ENCODE data around the gene KMT2A. TPM values are rescaled to one million over a fixed set of nuclear protein-coding genes. Genes with fewer than 3 reads are reported as not detected.
A peak's percentile ranks its signal among the peaks of the same experiment; 100 is the strongest.

Gene KMT2A
- total and polyA plus RNA-seq, 12 donors: 4.1 to 44.5 (median 34.6) TPM

- peaks cover 3 to 100% (median 76%) of the 10 kb centered on the region in 9 donors for H3K36me3 ChIP-seq
- no peak overlapping the region for H3K4me3 ChIP-seq
- intact Hi-C loops (cut with DNase I): loop anchor here in 5 of 10 donors (5.0 to 10.0 kb wide), 6 partner anchors 50 to 340 kb away; partner anchors contain the start of genes CD3E (in 1 of the 5) and KMT2A (in 1 of the 5)
- H3K4me1 ChIP-seq: no peaks in the 10 kb centered on the region
- no peak for ATAC-seq
- no peak for TF ChIP-seq CTCF (IDR thresholded peaks at IDR 0.05)
- 93 to 94% methylated on average over 3 of the region's 3 CpGs for WGBS, 2 donors
- H3K9me3 ChIP-seq: no peaks in the 10 kb centered on the region
- DNase-seq: no peak
- no peak overlapping the region for H3K27ac ChIP-seq
- H3K27me3 ChIP-seq: no peaks in the 10 kb centered on the region
Observed at GRCh38 chr11:118484405-118484804, 48.1 kb downstream of the KMT2A start.

- ATAC-seq (no peak), DNase-seq (no peak)
- Histone ChIP-seq H3K4me1 (no peaks in the 10 kb centered on the region), H3K4me3 (no peak overlapping the region), H3K27me3 (no peaks in the 10 kb centered on the region), H3K9me3 (no peaks in the 10 kb centered on the region), H3K36me3 (peaks cover 3 to 100% (median 73%) of the 10 kb centered on the region in 9 donors), H3K27ac (no peak overlapping the region)
- no peak for TF ChIP-seq CTCF (IDR thresholded peaks at IDR 0.05)
- intact Hi-C loops (cut with DNase I): loop anchor here in 8 of 10 donors (5.0 to 10.0 kb wide), 10 partner anchors 48 to 340 kb away; partner anchors contain the start of genes ATP5MG (in 3 of the 8), KMT2A (in 2 of the 8) and CD3E (in 1 of the 8)
Observed at GRCh38 chr11:118485273-118485672, 49.0 kb downstream of the KMT2A start.

GRCh38 chr11:118488480-118489109, 52.3 kb downstream of the KMT2A start:
- Histone ChIP-seq H3K4me3 (no peak overlapping the region), H3K4me1 (peaks cover 0 to 9% (median 0%) of the 10 kb centered on the region in 9 donors), H3K27me3 (no peaks in the 10 kb centered on the region), H3K36me3 (peaks cover 3 to 100% (median 71%) of the 10 kb centered on the region in 9 donors), H3K27ac (no peak overlapping the region), H3K9me3 (no peaks in the 10 kb centered on the region)
- intact Hi-C loops (cut with DNase I): loop anchor here in 8 of 10 donors (2.0 to 10.0 kb wide), 14 partner anchors 51 to 344 kb away; partner anchors contain the start of genes ATP5MG (in 4 of the 8), KMT2A (in 2 of the 8) and CD3E (in 1 of the 8)
- TF ChIP-seq CTCF (IDR thresholded peaks at IDR 0.05): peak; percentile 58 to 90 (median 82)
- peak in 7 of 8 donors; percentile 46 to 72 (median 62) for ATAC-seq
- DNase-seq: peak; percentile 50 to 61
- 27 to 29% methylated on average over 7 of the region's 7 CpGs for WGBS, 2 donors

GRCh38 chr11:118491041-118491440, 54.7 kb downstream of the KMT2A start:
- peaks cover 0 to 14% (median 0%) of the 10 kb centered on the region in 9 donors for H3K4me1 ChIP-seq
- H3K27me3 ChIP-seq: no peaks in the 10 kb centered on the region
- H3K36me3 ChIP-seq: peaks cover 0 to 100% (median 68%) of the 10 kb centered on the region in 9 donors
- 88 to 89% methylated on average over 4 of the region's 4 CpGs for WGBS, 2 donors
- intact Hi-C loops (cut with DNase I): loop anchor here in 1 of 10 donors (5.0 kb wide), 1 partner anchor 94 kb away; no protein-coding TSS in a partner anchor
- H3K9me3 ChIP-seq: no peaks in the 10 kb centered on the region
- no peak for ATAC-seq
- no peak overlapping the region for H3K4me3 ChIP-seq
- no peak for DNase-seq
- TF ChIP-seq CTCF (IDR thresholded peaks at IDR 0.05): no peak
- no peak overlapping the region for H3K27ac ChIP-seq

All from heart right ventricle (tissue), 16 donors.